ENCODE results near the gene DHRSX.

Gene DHRSX

GRCh38 chrX:2502668-2503519 lies 2.1 kb upstream of the DHRSX start:
- H3K27me3 ChIP-seq (ENCODE audit: insufficient read depth, poor library complexity, severe bottlenecking) = no peaks in the 10 kb centered on the region
- no peak overlapping the region for H3K4me3 ChIP-seq (ENCODE audit: severe bottlenecking)
- no peak for TF ChIP-seq CTCF (IDR thresholded peaks at IDR 0.05; ENCODE audit: poor library complexity, severe bottlenecking)
- H3K36me3 ChIP-seq (ENCODE audit: low read depth) = peaks cover 3% of the 10 kb centered on the region
- no peak for ATAC-seq (ENCODE audit: low read depth)
- no peak for DNase-seq (ENCODE audit: low spot score)
- no peak overlapping the region for H3K27ac ChIP-seq (ENCODE audit: poor library complexity, severe bottlenecking)
- no peaks in the 10 kb centered on the region for H3K9me3 ChIP-seq (ENCODE audit: severe bottlenecking)
- H3K4me1 ChIP-seq (ENCODE audit: insufficient read depth, poor library complexity, severe bottlenecking) = peaks cover 17% of the 10 kb centered on the region

- Histone ChIP-seq H3K27me3 (ENCODE audit: insufficient read depth, poor library complexity, severe bottlenecking) (no peaks in the 10 kb centered on the region), H3K9me3 (ENCODE audit: severe bottlenecking) (no peaks in the 10 kb centered on the region), H3K4me3 (ENCODE audit: severe bottlenecking) (no peak overlapping the region), H3K36me3 (ENCODE audit: low read depth) (peaks cover 10% of the 10 kb centered on the region), H3K4me1 (ENCODE audit: insufficient read depth, poor library complexity, severe bottlenecking) (peaks cover 22% of the 10 kb centered on the region), H3K27ac (ENCODE audit: poor library complexity, severe bottlenecking) (no peak overlapping the region)
- DNase-seq (ENCODE audit: low spot score) = peak; percentile 45
- TF ChIP-seq CTCF (IDR thresholded peaks at IDR 0.05; ENCODE audit: poor library complexity, severe bottlenecking) = no peak
- ATAC-seq (ENCODE audit: low read depth) = no peak
These were observed 1.4 kb upstream of the DHRSX start for GRCh38 chrX:2502120-2502667.

- TF ChIP-seq CTCF (IDR thresholded peaks at IDR 0.05; ENCODE audit: poor library complexity, severe bottlenecking) = no peak
- Histone ChIP-seq H3K27me3 (ENCODE audit: insufficient read depth, poor library complexity, severe bottlenecking) (no peaks in the 10 kb centered on the region), H3K27ac (ENCODE audit: poor library complexity, severe bottlenecking) (no peak overlapping the region), H3K9me3 (ENCODE audit: severe bottlenecking) (no peaks in the 10 kb centered on the region), H3K4me3 (ENCODE audit: severe bottlenecking) (no peak overlapping the region), H3K36me3 (ENCODE audit: low read depth) (peaks cover 14% of the 10 kb centered on the region), H3K4me1 (ENCODE audit: insufficient read depth, poor library complexity, severe bottlenecking) (peaks cover 22% of the 10 kb centered on the region)
- ATAC-seq (ENCODE audit: low read depth) = no peak
- no peak for DNase-seq (ENCODE audit: low spot score)
These were observed 855 bp upstream of the DHRSX start for GRCh38 chrX:2501559-2502102.

GRCh38 chrX:2500091-2500802 lies 529 bp downstream of the DHRSX start:
- ATAC-seq (ENCODE audit: low read depth) (peak; percentile 75), DNase-seq (ENCODE audit: low spot score) (no peak)
- Histone ChIP-seq H3K9me3 (ENCODE audit: severe bottlenecking) (no peaks in the 10 kb centered on the region), H3K4me3 (ENCODE audit: severe bottlenecking) (peak overlapping the region; percentile 88), H3K36me3 (ENCODE audit: low read depth) (peaks cover 22% of the 10 kb centered on the region), H3K4me1 (ENCODE audit: insufficient read depth, poor library complexity, severe bottlenecking) (peaks cover 22% of the 10 kb centered on the region), H3K27ac (ENCODE audit: poor library complexity, severe bottlenecking) (peak overlapping the region; percentile 53), H3K27me3 (ENCODE audit: insufficient read depth, poor library complexity, severe bottlenecking) (no peaks in the 10 kb centered on the region)
- TF ChIP-seq CTCF (IDR thresholded peaks at IDR 0.05; ENCODE audit: poor library complexity, severe bottlenecking) = no peak

Data from RWPE2 (cell line).